Measurements from ENCODE around the gene KDM2A.

Gene KDM2A

DNA sequence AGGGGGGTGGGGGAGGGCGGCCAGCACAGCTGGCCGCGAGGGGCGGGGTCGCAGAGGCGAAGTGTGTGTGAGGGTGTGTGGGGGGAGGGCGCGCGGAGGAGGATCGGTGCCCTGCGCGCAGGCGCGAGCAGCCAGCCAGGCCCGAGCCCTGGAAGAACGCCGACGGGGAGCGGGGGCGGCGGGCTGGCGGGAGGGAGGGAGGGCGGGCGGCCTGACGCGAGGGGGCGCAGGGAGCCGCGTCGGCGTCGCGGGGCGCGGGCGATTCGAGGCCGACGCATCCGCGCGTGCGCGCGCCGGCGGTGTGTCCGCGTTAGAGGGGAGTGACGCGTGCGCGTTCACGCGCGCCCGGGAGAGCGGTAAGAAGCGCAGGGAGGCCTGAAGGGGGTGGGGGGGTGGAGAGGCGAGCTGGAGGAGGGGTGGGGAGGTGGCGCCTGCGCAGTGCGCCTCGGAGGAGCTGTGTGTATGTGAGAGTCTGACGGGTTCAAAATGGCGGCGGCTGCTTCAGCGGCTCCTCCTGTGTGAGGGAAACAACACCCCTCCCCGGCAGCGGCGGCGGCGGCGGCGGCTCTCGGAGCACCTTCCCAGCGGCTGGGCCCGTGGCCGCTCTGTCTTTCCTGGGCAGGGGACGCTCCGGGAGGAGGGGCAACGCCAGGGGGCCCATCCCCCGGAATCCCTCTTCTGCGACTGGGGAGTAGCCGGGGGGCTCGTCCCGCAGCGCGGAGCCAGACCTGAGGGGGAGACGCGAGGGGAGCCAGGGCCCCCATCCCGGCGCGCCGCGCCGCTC lies at the start of gene KDM2A:
Gene KDM2A (plus strand): TSS at position 463 of the 784 bp plus-strand sequence. CDS start 2,054 bp downstream, outside the sequence.
- peak; percentile 99 for DNase-seq (ENCODE audit: low read depth, low spot score)

DNA sequence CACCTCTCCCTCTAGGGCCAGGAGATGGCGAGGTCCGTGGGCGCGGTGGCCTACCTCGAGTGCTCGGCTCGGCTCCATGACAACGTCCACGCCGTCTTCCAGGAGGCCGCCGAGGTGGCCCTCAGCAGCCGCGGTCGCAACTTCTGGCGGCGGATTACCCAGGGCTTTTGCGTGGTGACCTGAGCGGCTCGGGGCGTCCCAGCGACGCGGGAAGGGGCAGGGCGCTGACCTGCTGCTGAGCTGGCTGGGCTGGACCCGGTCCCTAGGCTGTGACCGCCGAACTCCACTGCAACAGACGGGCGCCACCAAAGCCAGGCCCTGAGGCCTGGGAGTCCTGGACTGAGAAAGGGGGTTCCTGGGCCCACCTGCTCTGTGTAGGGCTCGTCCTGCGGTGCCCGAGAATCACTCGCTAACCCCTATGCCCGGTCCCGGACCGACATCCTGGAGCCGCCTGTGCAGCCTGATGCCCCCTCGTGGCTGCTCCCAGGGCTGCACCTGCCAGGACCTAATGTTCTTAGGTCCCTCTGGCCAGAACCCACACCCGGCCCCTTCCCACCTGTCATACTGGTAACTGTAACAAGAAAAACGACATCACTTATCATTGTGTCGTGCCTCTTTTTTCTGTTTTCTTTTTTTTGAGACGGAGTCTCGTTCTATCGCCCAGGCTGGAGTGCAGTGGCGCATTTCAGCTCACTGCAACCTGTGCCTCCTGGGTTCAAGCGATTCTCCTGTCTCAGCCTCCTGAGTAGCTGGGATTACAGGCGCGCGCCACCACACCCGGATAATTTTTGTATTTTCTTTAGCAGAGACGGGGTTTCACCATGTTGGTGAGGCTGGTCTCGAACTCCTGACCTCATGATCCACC lies 47.4 kb upstream of the KDM2A start:
- DNase-seq (ENCODE audit: low read depth, low spot score) = peak; percentile 32

DNA sequence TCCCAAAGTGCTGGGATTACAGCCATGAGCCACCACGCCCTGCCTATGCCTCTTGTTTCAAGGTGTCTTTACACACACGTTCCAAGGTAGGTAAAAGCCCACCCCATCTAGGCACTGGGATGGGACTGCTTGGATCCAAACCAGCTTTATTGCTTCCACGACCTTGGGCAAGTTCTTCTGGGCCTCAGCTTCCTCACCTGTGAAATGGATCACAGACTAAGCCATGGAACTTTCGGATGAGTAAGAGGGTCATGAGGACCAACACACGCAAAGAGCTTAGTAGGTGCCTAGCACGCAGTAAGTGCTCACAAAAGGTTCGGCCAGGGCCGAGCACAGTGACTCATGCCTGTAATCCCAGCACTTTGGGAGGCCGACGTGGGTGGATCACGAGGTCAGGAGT lies 46.8 kb upstream of the KDM2A start:
- DNase-seq (ENCODE audit: low read depth, low spot score) = no peak

DNA sequence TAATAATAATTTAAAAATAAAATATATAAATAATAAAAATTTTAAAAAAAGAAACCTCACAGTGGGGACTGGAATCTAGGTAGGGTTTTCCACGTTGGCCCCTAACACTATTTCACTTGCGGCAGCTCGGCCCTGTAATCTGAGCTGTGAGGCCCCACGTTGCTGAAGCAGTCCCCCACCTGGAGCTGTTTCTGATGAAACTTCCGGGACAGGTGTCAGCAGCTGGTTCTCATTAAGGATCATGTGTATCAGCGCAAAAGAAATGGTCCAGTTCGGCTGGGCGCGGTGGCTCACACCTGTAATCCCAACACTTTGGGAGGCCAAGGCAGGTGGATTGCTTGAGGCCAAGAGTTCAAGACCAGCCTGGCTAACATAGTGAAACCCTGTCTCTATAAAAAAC lies 45.2 kb upstream of the KDM2A start:
- no peak for DNase-seq (ENCODE audit: low read depth, low spot score)

DNA sequence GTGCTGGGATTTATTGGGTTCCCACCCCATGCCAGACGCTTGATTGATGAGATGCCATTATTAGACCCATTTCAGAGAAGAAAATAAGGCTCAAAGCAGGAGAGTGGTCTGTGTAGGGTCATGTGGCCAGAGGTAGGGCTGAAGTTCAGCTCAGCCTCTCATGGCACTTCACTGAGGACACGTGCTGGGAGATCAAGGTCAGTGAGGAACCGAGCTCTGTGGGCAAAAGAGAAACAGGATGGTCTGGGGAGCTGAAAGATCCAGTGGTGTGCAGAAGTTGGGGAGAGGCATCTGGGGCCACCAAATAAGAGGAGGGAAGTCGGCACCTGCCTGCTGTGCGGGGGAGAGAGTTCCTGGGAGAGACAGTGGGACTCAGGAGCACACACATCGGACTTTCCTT lies 42.9 kb upstream of the KDM2A start:
- DNase-seq (ENCODE audit: low read depth, low spot score) = no peak

DNA sequence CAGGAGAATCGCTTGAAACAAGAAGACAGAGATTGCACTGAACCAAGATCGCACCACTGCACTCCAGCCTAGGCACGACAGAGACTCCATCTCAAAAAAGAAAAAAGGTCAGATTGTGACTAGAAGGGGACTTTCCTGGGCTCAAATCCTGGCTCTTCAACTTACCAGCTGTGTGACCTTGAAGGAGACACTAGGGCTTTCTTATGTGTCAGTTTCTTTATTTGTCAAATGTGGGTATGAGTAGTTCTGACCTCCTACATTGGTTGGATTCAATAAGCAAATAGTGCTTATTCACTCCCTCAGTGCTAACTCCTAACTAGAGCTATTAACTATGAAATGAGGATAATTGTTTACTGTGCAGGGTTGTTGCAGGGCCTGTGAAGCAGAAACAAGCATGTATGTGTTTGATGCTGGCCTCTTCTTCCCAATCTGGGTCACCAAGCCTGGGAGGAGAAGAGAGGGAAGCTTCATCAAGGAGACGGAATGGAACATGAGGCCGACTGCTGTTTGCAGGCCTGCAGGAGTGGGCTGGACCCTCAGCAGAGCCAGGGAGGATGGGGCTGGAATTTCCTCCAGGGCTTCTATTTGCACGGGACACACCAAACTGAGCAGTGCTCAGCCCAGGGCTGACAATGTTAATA lies 39.9 kb upstream of the KDM2A start:
- DNase-seq (ENCODE audit: low read depth, low spot score) = no peak

DNA sequence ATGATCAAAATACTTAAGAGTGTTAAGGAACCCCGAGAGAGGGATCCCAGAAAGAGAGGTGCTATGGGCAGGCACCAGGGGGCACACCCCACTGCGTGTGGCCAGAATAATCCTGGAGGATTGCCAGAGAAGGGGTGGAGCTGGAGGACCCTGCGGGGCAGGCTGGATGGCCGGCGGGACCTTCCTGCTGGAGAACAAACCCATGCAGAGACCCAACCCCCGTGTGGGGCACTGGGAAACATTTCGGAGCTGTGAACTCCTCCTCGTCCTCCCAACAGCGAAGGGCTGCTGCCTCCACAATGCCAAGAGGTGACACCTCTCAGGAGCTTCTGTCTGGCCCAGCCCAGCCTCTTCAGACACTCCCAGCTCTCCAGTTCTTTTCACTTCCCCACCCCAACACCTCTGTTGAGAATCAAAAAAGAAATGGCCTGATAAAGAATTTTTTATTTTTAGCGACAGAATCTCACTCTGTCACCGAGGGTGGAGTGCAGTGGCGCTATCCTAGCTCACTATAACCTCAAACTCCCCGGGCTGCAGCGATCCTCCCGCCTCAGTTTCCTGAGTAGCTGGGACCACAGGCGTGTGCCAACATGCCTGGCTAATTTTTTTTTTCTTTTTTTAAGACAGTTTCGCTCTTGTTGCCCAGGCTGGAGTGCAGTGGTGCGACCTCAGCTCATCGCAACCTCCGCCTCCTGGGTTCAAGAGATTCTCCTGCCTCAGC lies 36.8 kb upstream of the KDM2A start:
- DNase-seq (ENCODE audit: low read depth, low spot score) = no peak

DNA sequence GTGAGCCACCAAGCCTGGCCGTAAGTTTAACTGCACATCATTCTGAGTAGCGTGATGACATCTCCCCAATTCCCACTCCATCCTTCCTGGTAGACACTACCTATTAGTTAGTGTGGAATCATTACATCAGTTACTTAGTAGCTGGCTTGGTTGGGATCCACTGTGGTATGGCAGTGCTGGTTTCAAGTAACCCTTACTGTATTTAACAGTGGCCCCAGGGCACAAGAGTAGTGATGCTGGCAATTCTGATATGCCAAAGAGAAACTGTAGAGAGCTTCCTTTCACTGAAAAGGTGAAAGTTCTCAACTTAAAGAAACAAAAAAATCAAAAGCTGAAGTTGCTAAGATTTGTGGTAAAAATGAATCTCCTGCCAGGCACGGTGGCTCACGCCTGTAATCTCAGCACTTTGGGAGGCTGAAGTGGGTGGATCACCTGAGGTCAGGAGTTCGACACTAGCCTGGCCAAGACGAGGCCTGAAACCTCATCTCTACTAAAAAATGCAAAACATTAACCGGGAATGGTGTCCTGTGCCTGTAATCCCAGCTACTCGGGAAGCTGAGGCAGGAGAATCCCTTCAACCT lies 35.2 kb upstream of the KDM2A start:
- no peak for DNase-seq (ENCODE audit: low read depth, low spot score)

DNA sequence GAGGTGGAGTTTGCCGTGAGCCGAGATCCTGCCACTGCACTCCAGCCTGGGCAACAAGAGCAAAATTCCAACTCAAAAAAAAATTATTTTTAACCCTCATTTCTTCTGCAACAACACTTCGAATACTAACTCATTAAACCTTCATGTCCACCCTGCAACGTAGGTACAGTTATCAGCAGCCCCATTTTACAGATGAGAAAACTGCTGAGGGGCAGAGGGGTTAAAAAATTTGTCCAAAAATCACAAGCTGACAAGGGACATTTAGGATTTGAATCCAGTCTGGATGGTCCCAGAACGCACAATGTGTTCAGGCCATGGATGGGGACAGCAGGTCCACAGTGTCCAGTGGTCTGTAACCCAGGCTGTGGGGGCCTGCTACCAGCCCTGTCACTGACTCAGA lies 33.4 kb upstream of the KDM2A start:
- DNase-seq (ENCODE audit: low read depth, low spot score) = no peak

DNA sequence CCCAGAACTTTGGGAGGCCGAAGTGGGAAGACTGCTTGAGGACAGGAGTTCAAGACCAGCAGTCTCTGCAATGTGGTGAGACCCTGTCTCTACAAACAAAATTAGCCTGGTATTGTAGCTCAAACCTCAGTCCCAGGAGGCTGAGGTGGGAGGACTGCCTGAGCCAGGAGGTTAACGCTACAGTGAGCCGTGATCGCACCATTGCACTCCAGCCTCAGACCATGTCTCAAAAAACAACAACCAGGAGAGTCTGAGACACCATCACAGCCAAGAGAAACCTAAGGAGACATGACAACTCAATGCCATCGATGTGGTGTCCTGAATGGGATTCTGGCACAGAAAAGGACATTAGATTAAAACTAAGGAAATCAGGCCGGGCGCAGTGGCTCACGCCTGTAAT lies 28.3 kb upstream of the KDM2A start:
- DNase-seq (ENCODE audit: low read depth, low spot score) = no peak

DNA sequence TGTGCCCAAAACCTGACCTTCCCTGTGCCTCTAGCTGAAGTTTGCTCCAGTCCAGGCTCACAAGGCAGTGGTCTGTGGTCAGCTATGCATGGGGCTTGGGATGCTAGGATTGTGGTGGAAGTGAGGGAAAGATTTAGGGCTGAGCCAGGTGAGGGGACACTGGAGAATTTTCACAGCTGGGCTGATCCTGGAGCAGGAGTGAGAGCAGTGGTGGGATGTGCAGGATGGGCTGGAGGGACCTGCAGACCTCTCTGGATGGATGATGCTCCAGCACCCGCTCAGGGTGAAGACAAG lies 23.9 kb upstream of the KDM2A start:
- no peak for DNase-seq (ENCODE audit: low read depth, low spot score)

DNA sequence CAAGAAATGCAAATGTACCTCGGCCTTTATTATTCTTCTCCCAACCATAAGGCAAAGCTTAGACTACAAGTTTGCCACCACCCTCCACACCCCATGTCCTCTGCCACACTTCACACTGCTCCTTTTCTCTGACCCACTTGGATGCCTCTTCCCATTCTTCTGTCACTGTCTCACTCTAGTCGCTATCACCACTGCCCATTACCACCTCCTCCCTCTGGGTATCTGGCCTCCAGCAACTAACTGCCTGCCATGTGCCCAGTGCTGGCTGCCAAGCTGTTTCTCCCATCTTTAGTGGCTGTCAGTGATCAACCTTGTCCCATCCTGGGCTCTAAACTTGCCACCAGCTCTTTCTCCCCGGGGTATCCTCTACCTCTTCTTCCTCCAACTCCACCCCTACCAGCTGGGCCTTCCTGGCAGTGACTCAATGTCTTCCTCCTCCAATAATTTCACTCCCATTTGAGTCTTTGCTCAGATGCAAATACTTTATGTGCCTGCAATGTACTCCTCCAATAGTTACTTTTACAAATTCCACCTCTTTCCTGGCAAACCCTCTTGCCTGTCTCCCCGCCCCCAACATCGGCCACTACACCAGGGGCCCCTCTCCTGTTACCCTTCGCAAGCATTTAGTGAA lies 20.1 kb upstream of the KDM2A start:
- DNase-seq (ENCODE audit: low read depth, low spot score) = no peak

DNA sequence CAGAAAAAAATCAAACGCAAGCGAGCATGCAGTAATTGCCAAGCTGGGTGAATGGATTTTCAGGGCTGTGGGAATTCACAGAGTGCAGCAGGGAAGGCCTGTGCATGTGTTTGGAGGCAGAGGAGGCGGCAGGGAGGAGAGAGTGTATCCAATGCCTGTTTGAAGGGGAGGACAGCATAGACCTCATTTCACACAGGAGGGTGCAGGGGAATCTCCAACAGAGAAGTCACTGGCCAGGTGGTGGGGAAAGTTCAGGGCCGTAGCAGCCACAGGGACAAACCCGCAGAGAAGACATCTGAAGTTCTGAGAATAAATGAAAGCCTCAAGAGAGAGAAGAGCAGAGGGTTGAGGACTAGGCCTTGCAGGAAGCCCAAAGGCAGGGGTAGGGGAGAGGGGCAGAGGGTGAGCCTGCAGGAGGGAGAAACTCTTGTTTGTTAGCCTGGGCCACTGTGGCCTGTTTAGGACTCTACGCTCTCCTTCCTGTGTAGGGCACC lies 19.2 kb upstream of the KDM2A start:
- no peak for DNase-seq (ENCODE audit: low read depth, low spot score)

DNA sequence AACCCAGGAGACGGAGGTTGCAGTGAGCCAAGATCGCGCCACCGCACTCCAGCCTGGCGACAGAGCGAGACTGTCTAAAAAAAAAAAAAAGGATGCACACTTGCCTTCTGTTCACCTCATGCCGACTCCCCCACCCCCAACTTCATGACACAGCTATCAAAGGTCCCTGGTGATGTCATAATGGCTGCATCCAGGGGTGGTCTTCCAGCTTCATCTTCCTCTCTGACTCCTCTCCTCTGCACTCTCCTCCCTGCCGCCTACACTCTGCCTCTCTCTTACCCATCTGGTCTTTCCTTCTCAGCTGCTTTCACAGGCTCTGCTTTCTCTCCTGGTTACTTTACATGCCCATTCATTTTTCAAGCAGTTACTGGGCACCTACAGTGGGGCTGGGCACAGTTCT lies 16.4 kb upstream of the KDM2A start:
- DNase-seq (ENCODE audit: low read depth, low spot score) = no peak

DNA sequence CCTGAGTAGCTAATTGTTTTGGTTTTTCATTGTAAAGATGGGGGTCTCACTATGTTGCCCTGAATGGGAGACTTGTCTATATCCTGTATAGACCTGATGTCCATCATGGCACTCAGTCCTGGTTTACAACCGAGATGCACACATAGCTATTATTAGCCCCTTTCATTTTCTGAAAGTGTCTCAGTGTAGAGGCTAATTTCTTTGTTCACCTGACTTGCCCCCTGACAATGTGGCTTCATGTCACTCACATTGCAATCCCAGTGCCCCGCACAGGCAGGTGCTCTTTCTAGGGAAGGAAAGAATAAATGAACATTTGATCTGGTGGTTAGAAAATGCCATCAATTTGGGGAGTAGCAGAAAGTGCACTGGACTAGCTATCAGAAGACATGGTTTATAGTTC lies 13.1 kb upstream of the KDM2A start:
- DNase-seq (ENCODE audit: low read depth, low spot score) = no peak

DNA sequence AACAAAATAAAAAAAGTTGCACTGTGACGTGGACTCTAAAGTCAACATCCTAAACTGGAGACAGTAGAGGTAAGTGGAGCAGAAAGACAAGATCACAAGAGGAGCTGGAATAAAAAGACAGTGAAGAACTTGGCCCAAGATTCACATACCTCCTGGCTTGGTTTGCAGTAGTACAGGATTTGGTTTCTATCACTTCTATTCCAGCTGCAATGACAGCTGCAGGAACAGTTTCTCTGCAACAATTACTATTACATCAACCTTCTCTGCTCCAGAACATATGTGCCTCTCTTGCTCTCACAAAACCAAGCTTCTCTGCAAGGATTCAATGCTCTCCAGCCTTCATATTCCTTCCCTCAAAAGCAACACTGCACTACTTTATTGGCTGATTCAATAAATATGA lies 7.8 kb upstream of the KDM2A start:
- no peak for DNase-seq (ENCODE audit: low read depth, low spot score)

DNA sequence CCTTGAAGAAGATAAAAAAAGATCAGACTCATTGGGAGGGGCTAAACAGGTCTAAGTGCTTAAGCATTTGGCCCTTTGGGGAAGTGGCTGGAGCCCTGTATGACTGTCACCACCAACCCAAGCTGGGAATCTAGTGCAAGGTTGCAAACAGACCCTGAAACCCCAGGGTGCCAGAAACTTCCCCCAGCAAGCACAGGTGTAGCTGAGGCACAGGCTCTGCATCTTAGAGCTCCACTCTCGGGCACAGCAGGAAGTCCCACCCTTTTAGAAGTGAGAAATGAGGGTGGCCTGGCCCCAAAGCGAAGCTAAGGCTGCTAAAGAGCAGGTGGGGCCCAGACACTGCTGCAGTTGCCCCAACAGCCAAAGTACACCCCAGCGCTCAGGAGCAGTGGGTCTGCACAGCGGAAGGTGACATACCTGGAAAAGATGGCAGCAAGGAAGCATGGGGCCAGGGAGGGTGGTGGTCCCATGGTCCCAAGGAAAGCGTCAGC lies 5.8 kb upstream of the KDM2A start:
- DNase-seq (ENCODE audit: low read depth, low spot score) = no peak

DNA sequence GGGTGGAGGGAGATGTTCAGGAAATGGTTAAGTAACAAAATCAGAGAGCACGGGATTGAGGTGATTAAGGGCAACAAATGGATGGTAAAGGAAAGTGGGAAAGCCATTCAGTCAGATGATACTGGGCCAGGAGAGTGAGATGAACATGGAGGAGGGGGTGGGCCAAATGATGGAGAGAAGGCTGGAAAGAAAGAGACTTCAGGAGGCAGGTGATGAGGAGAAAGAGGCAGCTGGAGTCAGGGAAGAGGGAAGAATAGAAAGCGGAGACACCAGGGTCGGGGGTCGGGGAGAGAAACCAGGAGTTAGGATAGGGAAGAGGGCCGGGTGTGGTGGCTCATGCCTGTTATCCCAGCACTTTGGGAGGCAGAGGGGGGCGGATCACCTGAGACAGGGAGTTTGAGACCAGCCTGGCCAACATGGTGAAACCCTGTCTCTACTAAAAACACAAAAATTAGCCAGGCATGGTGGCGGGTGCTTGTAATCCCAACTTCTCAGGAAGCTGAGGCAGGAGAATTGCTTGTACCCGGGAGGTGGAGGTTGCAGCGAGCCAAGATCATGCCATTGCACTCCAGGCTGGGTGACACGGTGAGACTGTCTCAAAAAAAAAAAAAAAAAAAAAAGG lies 4.7 kb upstream of the KDM2A start:
- DNase-seq (ENCODE audit: low read depth, low spot score) = no peak

DNA sequence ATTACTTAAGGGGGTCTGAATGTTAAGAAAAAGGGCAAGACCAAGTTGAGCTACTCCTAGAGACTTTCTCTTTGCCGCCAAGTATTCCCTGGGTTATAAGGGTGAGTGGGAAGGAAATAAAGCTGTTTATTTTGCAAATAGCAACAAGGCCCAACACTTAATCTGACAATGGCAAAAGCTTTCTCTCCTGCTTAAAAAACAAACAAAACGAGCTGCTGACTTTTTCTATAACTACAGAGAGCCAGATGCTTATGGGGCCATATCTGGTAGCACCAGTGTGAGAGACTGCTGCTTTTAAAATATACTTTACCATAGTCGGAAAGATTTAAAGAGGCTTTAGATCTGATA lies 2.3 kb upstream of the KDM2A start:
- DNase-seq (ENCODE audit: low read depth, low spot score) = no peak

DNA sequence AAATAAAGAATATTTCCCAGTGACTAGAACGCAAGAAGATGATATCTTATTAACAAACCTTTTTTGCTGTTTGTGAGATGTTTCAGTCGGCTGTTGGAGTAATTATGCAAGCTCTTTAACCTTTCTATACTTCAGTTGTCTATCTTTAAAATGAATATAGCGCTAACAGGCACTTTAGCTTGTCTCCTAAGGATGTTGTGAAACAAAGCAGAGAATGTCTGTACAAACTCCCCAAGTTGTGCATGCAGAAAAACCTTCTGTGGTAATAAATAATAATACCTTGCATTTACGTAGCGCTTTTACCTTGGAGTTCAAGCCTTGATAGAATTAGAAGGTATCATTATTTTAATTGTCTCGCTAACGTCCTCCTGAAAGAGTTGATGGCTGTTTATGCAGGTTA lies 1.9 kb upstream of the KDM2A start:
- no peak for DNase-seq (ENCODE audit: low read depth, low spot score)
